ENCODE measurements around the gene ZNF212. TPM values are rescaled to one million over a fixed set of nuclear protein-coding genes. Genes with fewer than 3 reads are reported as not detected.

Gene ZNF212
- total and polyA plus RNA-seq, 2 donors = 5.9 to 16.7 TPM

- no peaks in the 10 kb centered on the region for H3K9me3 ChIP-seq (ENCODE audit: control insufficient read depth in 2 of 2, insufficient read depth in 1 of 2, low read length in 1 of 2)
- no peak overlapping the region for H3K4me3 ChIP-seq (ENCODE audit: low read length in 2 of 2)
- DNase-seq (ENCODE audit: low read depth in 6 of 9, low spot score in 9 of 9) = no peak
- H3K36me3 ChIP-seq (ENCODE audit: control insufficient read depth in 2 of 2, insufficient read depth in 2 of 2, low read length in 1 of 2) = no peaks in the 10 kb centered on the region
- no peak overlapping the region for H3K27ac ChIP-seq (ENCODE audit: low read depth in 1 of 2, low read length in 1 of 2)
- no peaks in the 10 kb centered on the region for H3K4me1 ChIP-seq (ENCODE audit: control insufficient read depth in 2 of 2, insufficient read depth in 2 of 2, low read length in 2 of 2)
- H3K27me3 ChIP-seq (ENCODE audit: control insufficient read depth in 2 of 2, insufficient read depth in 1 of 2, low read length in 1 of 2) = no peaks in the 10 kb centered on the region
- 98% methylated on average over 12 of the region's 12 CpGs for WGBS
These were observed 62.8 kb downstream of the ZNF212 start for GRCh38 chr7:149302222-149302621.

- Histone ChIP-seq H3K9me3 (ENCODE audit: control insufficient read depth in 2 of 2, insufficient read depth in 1 of 2, low read length in 1 of 2) (no peaks in the 10 kb centered on the region), H3K4me3 (ENCODE audit: low read length in 2 of 2) (no peak overlapping the region), H3K27ac (ENCODE audit: low read depth in 1 of 2, low read length in 1 of 2) (no peak overlapping the region), H3K27me3 (ENCODE audit: control insufficient read depth in 2 of 2, insufficient read depth in 1 of 2, low read length in 1 of 2) (no peaks in the 10 kb centered on the region), H3K36me3 (ENCODE audit: control insufficient read depth in 2 of 2, insufficient read depth in 2 of 2, low read length in 1 of 2) (no peaks in the 10 kb centered on the region), H3K4me1 (ENCODE audit: control insufficient read depth in 2 of 2, insufficient read depth in 2 of 2, low read length in 2 of 2) (no peaks in the 10 kb centered on the region)
- DNase-seq (ENCODE audit: low read depth in 6 of 9, low spot score in 9 of 9) = no peak
- 90% methylated on average over 2 of the region's 2 CpGs for WGBS
These were observed 63.4 kb downstream of the ZNF212 start for GRCh38 chr7:149302865-149303264.

DNA sequence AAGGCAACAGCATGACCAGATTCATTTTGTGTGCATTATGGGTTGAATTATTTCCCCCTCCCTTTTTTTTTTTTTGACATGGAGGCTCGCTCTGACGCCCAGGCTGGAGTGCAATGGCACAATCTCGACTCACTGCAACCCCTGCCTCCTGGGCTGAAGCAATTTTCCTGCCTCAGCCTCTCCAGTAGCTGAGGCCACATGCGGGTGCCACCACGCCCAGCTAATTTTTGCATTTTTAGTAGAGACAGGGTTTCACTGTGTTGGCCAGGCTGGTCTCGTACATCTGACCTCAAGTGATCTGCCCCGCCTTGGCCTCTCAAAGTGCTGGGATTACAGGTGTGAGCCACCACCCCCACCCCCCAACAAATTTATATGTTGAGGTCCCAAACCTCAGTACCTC lies 64.6 kb downstream of the ZNF212 start:
- no peak overlapping the region for H3K4me3 ChIP-seq (ENCODE audit: low read length in 2 of 2)
- no peaks in the 10 kb centered on the region for H3K9me3 ChIP-seq (ENCODE audit: control insufficient read depth in 2 of 2, insufficient read depth in 1 of 2, low read length in 1 of 2)
- no peaks in the 10 kb centered on the region for H3K4me1 ChIP-seq (ENCODE audit: control insufficient read depth in 2 of 2, insufficient read depth in 2 of 2, low read length in 2 of 2)
- H3K27ac ChIP-seq (ENCODE audit: low read depth in 1 of 2, low read length in 1 of 2) = no peak overlapping the region
- H3K27me3 ChIP-seq (ENCODE audit: control insufficient read depth in 2 of 2, insufficient read depth in 1 of 2, low read length in 1 of 2) = no peaks in the 10 kb centered on the region
- H3K36me3 ChIP-seq (ENCODE audit: control insufficient read depth in 2 of 2, insufficient read depth in 2 of 2, low read length in 1 of 2) = no peaks in the 10 kb centered on the region
- no peak for DNase-seq (ENCODE audit: low read depth in 6 of 9, low spot score in 9 of 9)
- 89% methylated on average over 7 of the region's 7 CpGs for WGBS

Other genes starting within 250 kb of the ZNF212 start
- gene PDIA4, start 211.1 kb upstream of the ZNF212 start, total RNA-seq = 93.1 TPM
- 53.3 TPM for gene PDIA4, start 211.1 kb upstream of the ZNF212 start, polyA plus RNA-seq
- gene ZNF786, start 148.9 kb upstream of the ZNF212 start, total RNA-seq = 7.1 TPM
- 10.5 TPM for gene ZNF786, start 148.9 kb upstream of the ZNF212 start, polyA plus RNA-seq
- 2.2 TPM for gene ZNF425, start 113.3 kb upstream of the ZNF212 start, total RNA-seq
- gene ZNF425, start 113.3 kb upstream of the ZNF212 start, polyA plus RNA-seq = 1.6 TPM
- gene ZNF398, start 92.2 kb upstream of the ZNF212 start, total RNA-seq = 6.9 TPM
- gene ZNF398, start 92.2 kb upstream of the ZNF212 start, polyA plus RNA-seq = 4.5 TPM
- gene ZNF282, start 44.1 kb upstream of the ZNF212 start, total RNA-seq = 7.6 TPM
- 13.0 TPM for gene ZNF282, start 44.1 kb upstream of the ZNF212 start, polyA plus RNA-seq
- gene ZNF783, start 22.5 kb downstream of the ZNF212 start, total RNA-seq = 7.8 TPM
- 12.9 TPM for gene ZNF783, start 22.5 kb downstream of the ZNF212 start, polyA plus RNA-seq
- gene ZNF777, start 221.4 kb downstream of the ZNF212 start, total RNA-seq = 3.8 TPM
- 6.7 TPM for gene ZNF777, start 221.4 kb downstream of the ZNF212 start, polyA plus RNA-seq

Data from thymus (tissue), 11 donors.